Medulla oblongata (tissue), 1 donor: Measurements from ENCODE around the gene SCGN.

Experiments
- DNase-seq: peaks from one replicate; pipeline ENCODE4 v3.0.0-alpha.2; 2015; ENCODE audit errors: extremely low spot score

SCGN gene

GRCh38 chr6:25652007-25652515, at the start of gene SCGN:
TSS of gene SCGN (plus strand) at chr6:25652215. CDS start at chr6:25652404, 189 bp downstream.
- peak; percentile 12 for DNase-seq

- DNase-seq, result no peak
Observed at GRCh38 chr6:25602674-25602982, 49.4 kb upstream of the SCGN start.

GRCh38 chr6:25603251-25603650, 48.8 kb upstream of the SCGN start:
- no peak for DNase-seq

GRCh38 chr6:25606151-25606550, 45.9 kb upstream of the SCGN start:
- no peak for DNase-seq

- DNase-seq, result no peak
Observed at GRCh38 chr6:25608558-25609174, 43.3 kb upstream of the SCGN start.

GRCh38 chr6:25612666-25613065, 39.3 kb upstream of the SCGN start:
- DNase-seq, result no peak

GRCh38 chr6:25613415-25613814, 38.6 kb upstream of the SCGN start:
- DNase-seq, result no peak

- no peak for DNase-seq
Observed at GRCh38 chr6:25614052-25614451, 38.0 kb upstream of the SCGN start.

- no peak for DNase-seq
Observed at GRCh38 chr6:25615471-25615870, 36.5 kb upstream of the SCGN start.

GRCh38 chr6:25617997-25618396, 34.0 kb upstream of the SCGN start:
- DNase-seq, result peak; percentile 4

- DNase-seq, result peak; percentile 27
Observed at GRCh38 chr6:25619217-25619616, 32.8 kb upstream of the SCGN start.

- no peak for DNase-seq
Observed at GRCh38 chr6:25620391-25620790, 31.6 kb upstream of the SCGN start.

- DNase-seq, result no peak
Observed at GRCh38 chr6:25623065-25623464, 28.9 kb upstream of the SCGN start.

- DNase-seq, result no peak
Observed at GRCh38 chr6:25623879-25624278, 28.1 kb upstream of the SCGN start.

- no peak for DNase-seq
Observed at GRCh38 chr6:25627001-25627400, 25.0 kb upstream of the SCGN start.

- no peak for DNase-seq
Observed at GRCh38 chr6:25628471-25629197, 23.4 kb upstream of the SCGN start.

- DNase-seq, result no peak
Observed at GRCh38 chr6:25629198-25629576, 22.8 kb upstream of the SCGN start.

GRCh38 chr6:25630508-25631278, 21.3 kb upstream of the SCGN start:
- DNase-seq, result no peak

GRCh38 chr6:25635886-25636317, 16.1 kb upstream of the SCGN start:
- no peak for DNase-seq

GRCh38 chr6:25637211-25637610, 14.8 kb upstream of the SCGN start:
- no peak for DNase-seq

- no peak for DNase-seq
Observed at GRCh38 chr6:25637960-25638434, 14.0 kb upstream of the SCGN start.

- no peak for DNase-seq
Observed at GRCh38 chr6:25639653-25640052, 12.4 kb upstream of the SCGN start.

GRCh38 chr6:25640446-25640845, 11.6 kb upstream of the SCGN start:
- no peak for DNase-seq
